Activated CD4-positive, alpha-beta memory T cell treated with anti-CD3 and anti-CD28 coated beads for 36 hours (primary cell): Measurements from ENCODE around the gene LUC7L3. TPM values are rescaled to one million over a fixed set of nuclear protein-coding genes. Genes with fewer than 3 reads are reported as not detected.
"Not testable (repeated sequence)": the region's sequence is repeated elsewhere in the genome, so short reads cannot be mapped to it uniquely, and the experiment has no call there.

Experiments
- CTCF ChIA-PET: fragments of 350-600 bp; sonication (Branson Sonifier 250); formaldehyde crosslinking; loops from one replicate; lab custom pipeline; 2021; ENCODE audit warnings: antibody characterized with exemption, inconsistent platforms; lab: Charles Lee
- POLR2A ChIA-PET: fragments of 350-600 bp; sonication (Branson Sonifier 250); formaldehyde crosslinking; loops from one replicate; lab custom pipeline; 2021; ENCODE audit warnings: antibody characterized with exemption; lab: Charles Lee
- DNase-seq: peaks from one replicate; pipeline ENCODE4 v3.0.0-alpha.2; 2020
- H3K27ac Mint-ChIP-seq: one replicate; pipeline ENCODE4 v1.8.0; 2021; ENCODE audit warnings: mixed read lengths
- H3K27me3 Mint-ChIP-seq: one replicate; pipeline ENCODE4 v1.8.0; 2021; ENCODE audit warnings: mixed read lengths
- H3K36me3 Mint-ChIP-seq: one replicate; pipeline ENCODE4 v1.8.0; 2021; ENCODE audit warnings: mixed read lengths
- H3K4me1 Mint-ChIP-seq: one replicate; pipeline ENCODE4 v1.8.0; 2021; ENCODE audit warnings: low read depth, mixed read lengths
- H3K4me3 Mint-ChIP-seq: one replicate; pipeline ENCODE4 v1.8.0; 2021; ENCODE audit warnings: mild to moderate bottlenecking, mixed read lengths
- H3K9me3 Mint-ChIP-seq: one replicate; pipeline ENCODE4 v1.8.0; 2021; ENCODE audit warnings: mixed read lengths
- intact Hi-C: fragments of 100-400 bp; cut with micrococcal nuclease; formaldehyde crosslinking; loops from one replicate; pipeline ENCODE4 v1.15.1; 2023
- microRNA-seq: library from miRNA; unstranded; fragments of <30 nt; microRNA quantifications from one replicate; pipeline ENCODE4 v1.2.0, GENCODE V29; 2022; ENCODE audit warnings: borderline number of aligned reads, borderline microRNAs expressed, borderline replicate concordance
- total RNA-seq, 2 experiments: library from RNA; stranded (reverse); gene quantifications; one replicate each; pipeline ENCODE4 v1.2.3, GENCODE V29; 2021

LUC7L3 gene
- total RNA-seq, 2 experiments from 2014 or later: 120 to 137 TPM

GRCh38 chr17:50799582-50799981 is 80.2 kb downstream of the LUC7L3 start:
- Mint-ChIP-seq H3K4me3 (no peak overlapping the region), H3K4me1 (no peaks in the 10 kb centered on the region), H3K27me3 (no peaks in the 10 kb centered on the region), H3K36me3 (no peaks in the 10 kb centered on the region), H3K27ac (no peak overlapping the region), H3K9me3 (no peaks in the 10 kb centered on the region)
- no peak for DNase-seq
- ChIA-PET CTCF (interaction anchor here (2.9 kb wide), 1 partner anchor 16 kb away, joined by 10 read pairs; no protein-coding TSS in a partner anchor), POLR2A (interaction anchor here (0.7 kb wide), 1 partner anchor 591 kb away, joined by 3 read pairs; no protein-coding TSS in a partner anchor)
- intact Hi-C loops: no loop called here

- H3K4me1 Mint-ChIP-seq: no peaks in the 10 kb centered on the region
- no peak overlapping the region for H3K4me3 Mint-ChIP-seq
- no peaks in the 10 kb centered on the region for H3K27me3 Mint-ChIP-seq
- intact Hi-C loops: no loop called here
- no peak overlapping the region for H3K27ac Mint-ChIP-seq
- ChIA-PET CTCF (interaction anchor here (2.9 kb wide), 1 partner anchor 16 kb away, joined by 10 read pairs; no protein-coding TSS in a partner anchor), POLR2A (no interaction called here)
- no peaks in the 10 kb centered on the region for H3K9me3 Mint-ChIP-seq
- no peaks in the 10 kb centered on the region for H3K36me3 Mint-ChIP-seq
- DNase-seq: no peak
Measured at GRCh38 chr17:50800196-50800700, 80.8 kb downstream of the LUC7L3 start.

- no peaks in the 10 kb centered on the region for H3K36me3 Mint-ChIP-seq
- no peak overlapping the region for H3K4me3 Mint-ChIP-seq
- CTCF ChIA-PET: interaction anchor here (1.2 to 1.6 kb wide), 4 partner anchors 14 to 38 kb away, joined by 3 to 8 read pairs (median 4); no protein-coding TSS in a partner anchor
- H3K27ac Mint-ChIP-seq: no peak overlapping the region
- no peaks in the 10 kb centered on the region for H3K9me3 Mint-ChIP-seq
- no peaks in the 10 kb centered on the region for H3K4me1 Mint-ChIP-seq
- no peaks in the 10 kb centered on the region for H3K27me3 Mint-ChIP-seq
- intact Hi-C loops: no loop called here
- POLR2A ChIA-PET: no interaction called here
- no peak for DNase-seq
Measured at GRCh38 chr17:50802609-50803571, 83.5 kb downstream of the LUC7L3 start.

GRCh38 chr17:50803676-50804075 is 84.3 kb downstream of the LUC7L3 start:
- H3K27me3 Mint-ChIP-seq: no peaks in the 10 kb centered on the region
- H3K9me3 Mint-ChIP-seq: no peaks in the 10 kb centered on the region
- CTCF ChIA-PET: interaction anchor here (1.6 kb wide), 1 partner anchor 20 kb away, joined by 8 read pairs; no protein-coding TSS in a partner anchor
- intact Hi-C loops: no loop called here
- H3K4me1 Mint-ChIP-seq: no peaks in the 10 kb centered on the region
- DNase-seq: no peak
- POLR2A ChIA-PET: no interaction called here
- no peaks in the 10 kb centered on the region for H3K36me3 Mint-ChIP-seq
- no peak overlapping the region for H3K4me3 Mint-ChIP-seq
- no peak overlapping the region for H3K27ac Mint-ChIP-seq

- CTCF ChIA-PET, DNase-seq, H3K9me3 Mint-ChIP-seq, H3K4me3 Mint-ChIP-seq, H3K36me3 Mint-ChIP-seq, H3K27ac Mint-ChIP-seq, H3K4me1 Mint-ChIP-seq, POLR2A ChIA-PET, H3K27me3 Mint-ChIP-seq, intact Hi-C loops: not testable (repeated sequence)
Measured at GRCh38 chr17:50804749-50805475, 85.5 kb downstream of the LUC7L3 start.

- DNase-seq: no peak
- Mint-ChIP-seq H3K4me1 (no peaks in the 10 kb centered on the region), H3K4me3 (no peak overlapping the region), H3K36me3 (no peaks in the 10 kb centered on the region), H3K9me3 (no peaks in the 10 kb centered on the region), H3K27ac (no peak overlapping the region), H3K27me3 (no peaks in the 10 kb centered on the region)
- intact Hi-C loops: no loop called here
- ChIA-PET CTCF (interaction anchor here (0.9 kb wide), 1 partner anchor 22 kb away, joined by 4 read pairs; no protein-coding TSS in a partner anchor), POLR2A (no interaction called here)
Measured at GRCh38 chr17:50805486-50805885, 86.1 kb downstream of the LUC7L3 start.

Small RNA genes lying within 50 kb of the gene (microRNA-seq; reads per million reads assigned to microRNA genes)
- not detected for gene MIR8059

Other genes starting within 250 kb of the LUC7L3 start
- 10 to 100 TPM; 31.9 to 37.2 TPM for gene RSAD1, start 240.7 kb upstream of the LUC7L3 start, total RNA-seq
- 1 to 10 TPM; 8.1 to 8.5 TPM for gene MYCBPAP, start 211.2 kb upstream of the LUC7L3 start, total RNA-seq
- not detected for gene EPN3, start 186.9 kb upstream of the LUC7L3 start, total RNA-seq
- gene SPATA20, start 172.4 kb upstream of the LUC7L3 start, total RNA-seq: 10 to 100 TPM; 22.8 to 23.4 TPM
- gene CACNA1G, start 158.9 kb upstream of the LUC7L3 start, total RNA-seq: under 1 TPM in 1 of 2 experiments, not detected in 1; 0.05 TPM
- gene ABCC3, start 84.7 kb upstream of the LUC7L3 start, total RNA-seq: not detected
- 10 to 100 TPM; 27.4 to 27.8 TPM for gene ANKRD40, start 11.7 kb upstream of the LUC7L3 start, total RNA-seq
- not detected for gene ANKRD40CL, start 47.9 kb downstream of the LUC7L3 start, total RNA-seq
- gene WFIKKN2, start 116.0 kb downstream of the LUC7L3 start, total RNA-seq: not detected
- 10 to 100 TPM; 42.3 to 44.1 TPM for gene TOB1, start 146.8 kb downstream of the LUC7L3 start, total RNA-seq